ENCODE data around the gene AIFM3.

DNA sequence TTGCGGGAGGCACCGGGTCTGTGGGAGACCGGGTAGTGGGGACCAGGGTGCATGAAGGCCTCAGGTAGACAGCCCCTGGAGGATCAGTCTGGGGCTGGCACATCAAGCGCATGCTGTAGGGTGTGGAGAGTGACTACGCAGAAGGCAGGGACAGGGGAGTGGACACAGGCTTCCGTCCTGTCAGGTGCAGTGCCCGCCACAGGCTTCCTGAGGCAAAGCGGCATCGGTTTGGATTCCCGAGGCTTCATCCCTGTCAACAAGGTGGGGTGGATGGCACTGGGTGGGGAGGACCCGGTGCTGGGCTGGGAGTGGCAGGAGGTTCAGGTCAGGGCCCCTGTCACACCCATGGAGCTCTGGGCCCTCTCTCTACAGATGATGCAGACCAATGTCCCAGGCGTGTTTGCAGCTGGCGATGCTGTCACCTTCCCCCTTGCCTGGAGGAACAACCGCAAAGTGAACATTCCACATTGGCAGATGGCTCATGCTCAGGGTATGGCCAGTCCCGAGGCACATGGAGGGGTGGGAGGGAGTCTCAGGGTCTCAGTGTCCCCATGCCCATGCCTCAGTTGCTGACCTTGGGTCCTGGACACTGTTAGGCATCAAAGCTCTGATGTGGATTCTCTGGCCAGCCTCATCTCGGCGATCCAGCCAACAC is 10.6 kb downstream of the AIFM3 start:
- TF ChIP-seq, protein P1, sequence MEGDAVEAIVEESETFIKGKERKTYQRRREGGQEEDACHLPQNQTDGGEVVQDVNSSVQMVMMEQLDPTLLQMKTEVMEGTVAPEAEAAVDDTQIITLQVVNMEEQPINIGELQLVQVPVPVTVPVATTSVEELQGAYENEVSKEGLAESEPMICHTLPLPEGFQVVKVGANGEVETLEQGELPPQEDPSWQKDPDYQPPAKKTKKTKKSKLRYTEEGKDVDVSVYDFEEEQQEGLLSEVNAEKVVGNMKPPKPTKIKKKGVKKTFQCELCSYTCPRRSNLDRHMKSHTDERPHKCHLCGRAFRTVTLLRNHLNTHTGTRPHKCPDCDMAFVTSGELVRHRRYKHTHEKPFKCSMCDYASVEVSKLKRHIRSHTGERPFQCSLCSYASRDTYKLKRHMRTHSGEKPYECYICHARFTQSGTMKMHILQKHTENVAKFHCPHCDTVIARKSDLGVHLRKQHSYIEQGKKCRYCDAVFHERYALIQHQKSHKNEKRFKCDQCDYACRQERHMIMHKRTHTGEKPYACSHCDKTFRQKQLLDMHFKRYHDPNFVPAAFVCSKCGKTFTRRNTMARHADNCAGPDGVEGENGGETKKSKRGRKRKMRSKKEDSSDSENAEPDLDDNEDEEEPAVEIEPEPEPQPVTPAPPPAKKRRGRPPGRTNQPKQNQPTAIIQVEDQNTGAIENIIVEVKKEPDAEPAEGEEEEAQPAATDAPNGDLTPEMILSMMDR (IDR thresholded peaks at IDR 0.05): no peak
- TF ChIP-seq EZH2 (IDR thresholded peaks at IDR 0.05; ENCODE audit: borderline replicate concordance, insufficient read depth, low read depth, low read length, poor library complexity, severe bottlenecking): no peak
